Breast epithelium (tissue), 4 donors: Measurements from ENCODE around the gene FAM163A. TPM values are rescaled to one million over a fixed set of nuclear protein-coding genes. Genes with fewer than 3 reads are reported as not detected.

Source experiments
- DNase-seq, 2 donors: peaks; one replicate each; pipeline ENCODE4 v3.0.0-alpha.2; 2019; ENCODE audit warnings: low spot score in 2 of 2
- H3K27ac ChIP-seq, 2 donors: fragments of 200-600 bp; sonication (generic) in 1 of 2; one replicate each; pipeline ENCODE4 v1.5.1; 2016 to 2019; ENCODE audit warnings: mild to moderate bottlenecking in 1 of 2
- H3K27me3 ChIP-seq, 2 donors: fragments of 200-600 bp; sonication (generic) in 1 of 2; one replicate each; pipeline versions ENCODE4 v1.5.1 to v1.6.0; 2017 to 2019; ENCODE audit warnings: control low read depth in 1 of 2, mild to moderate bottlenecking in 1 of 2
- H3K36me3 ChIP-seq: fragments of 200-600 bp; one replicate; pipeline ENCODE4 v1.5.1; 2019
- H3K4me1 ChIP-seq, 2 donors: fragments of 200-600 bp; sonication (generic); one replicate each; pipeline ENCODE4 v1.5.1; 2016 to 2019; ENCODE audit warnings: control low read depth in 1 of 2
- H3K4me3 ChIP-seq, 3 donors: fragments of 200-600 bp; sonication (generic); 1 replicate in 2 of 3; 2 replicates in 1 of 3; pipeline ENCODE4 v1.5.1; 2016 to 2019; ENCODE audit warnings: mild to moderate bottlenecking in 3 of 3, moderate library complexity in 2 of 3
- H3K9me3 ChIP-seq, 2 donors: fragments of 200-600 bp; sonication (generic) in 1 of 2; one replicate each; pipeline ENCODE4 v1.5.1; 2016 to 2019; ENCODE audit warnings: control low read depth in 1 of 2
- POLR2A ChIP-seq: fragments of 450-650 bp; IDR thresholded peaks from one replicate; pipeline ENCODE4 v1.6.1; 2016; ENCODE audit warnings: antibody characterized with exemption, mild to moderate bottlenecking, moderate library complexity
- POLR2AphosphoS5 ChIP-seq, 3 donors: sonication (generic); formaldehyde crosslinking; IDR thresholded peaks; one replicate each; pipeline ENCODE4 v1.6.1; 2017; ENCODE audit warnings: antibody characterized with exemption in 3 of 3
- intact Hi-C: fragments of 100-400 bp; cut with DNase I; formaldehyde crosslinking; loops from one replicate; pipeline ENCODE4 v1.15.1; 2023; ENCODE audit warnings: low total_unique reads
- total RNA-seq, 3 donors: library from RNA; depleted of rRNA; stranded (reverse); fragments of >200 nt; gene quantifications; one replicate each; pipeline ENCODE4 v1.1.0, GENCODE V29; 2016
- TF ChIP-seq, protein P1 (sequence below), 3 donors: fragments of 450-650 bp; IDR thresholded peaks; one replicate each; pipeline ENCODE4 v1.5.1; 2016 to 2017; ENCODE audit warnings: antibody characterized with exemption in 3 of 3, mild to moderate bottlenecking in 3 of 3, moderate library complexity in 3 of 3

FAM163A gene
- total RNA-seq, 3 donors from 2014 or later, result not detected

DNA sequence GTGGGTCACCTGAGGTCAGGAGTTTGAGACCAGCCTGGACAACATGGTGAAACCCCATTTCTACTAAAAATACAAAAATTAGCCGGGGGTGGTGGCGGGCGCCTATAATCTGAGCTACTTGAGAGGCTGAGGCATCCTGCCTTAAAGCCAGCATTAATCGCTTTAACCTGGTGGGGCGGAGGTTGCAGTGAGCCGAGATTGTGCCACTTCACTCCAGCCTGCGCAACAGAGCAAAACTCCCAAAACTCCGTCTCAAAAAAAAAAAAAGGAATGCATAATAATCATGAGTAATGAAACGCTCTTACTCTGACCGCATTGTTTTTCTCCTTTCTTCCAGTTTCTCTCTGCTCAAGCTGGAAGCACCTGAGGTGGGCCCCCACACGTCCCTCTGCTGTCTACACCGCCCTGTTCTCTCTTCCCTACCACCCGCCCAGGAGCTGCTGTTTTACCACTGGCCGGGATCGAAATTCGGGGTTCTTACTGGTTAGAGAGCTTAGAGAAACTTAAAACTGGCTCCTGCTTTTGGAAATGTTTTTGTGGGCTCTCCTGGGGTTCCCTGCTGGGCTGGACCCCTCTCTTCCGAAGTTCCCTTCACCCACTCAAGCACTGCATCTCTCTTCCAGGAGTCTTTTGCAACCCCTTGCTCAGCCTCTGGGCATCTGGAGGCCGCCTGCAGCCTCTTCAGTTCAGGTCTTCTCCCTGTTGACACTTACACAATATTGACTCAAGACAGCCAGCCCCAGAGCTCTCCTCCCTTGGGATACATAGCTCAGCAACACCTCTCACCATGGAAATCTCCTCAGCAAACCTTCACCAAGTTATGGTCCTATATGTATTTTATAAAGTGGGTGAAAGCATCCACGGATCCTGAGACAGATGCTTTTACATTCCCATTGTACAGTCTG, 62.5 kb downstream of the FAM163A start:
- intact Hi-C loops, result no loop called here
- Histone ChIP-seq H3K27me3 (no peaks in the 10 kb centered on the region), H3K36me3 (no peaks in the 10 kb centered on the region), H3K4me3 (no peak overlapping the region), H3K4me1 (no peaks in the 10 kb centered on the region), H3K27ac (no peak overlapping the region), H3K9me3 (no peaks in the 10 kb centered on the region)
- no peak for DNase-seq
- no peak for TF ChIP-seq POLR2AphosphoS5 (IDR thresholded peaks at IDR 0.05)
- TF ChIP-seq, protein P1, sequence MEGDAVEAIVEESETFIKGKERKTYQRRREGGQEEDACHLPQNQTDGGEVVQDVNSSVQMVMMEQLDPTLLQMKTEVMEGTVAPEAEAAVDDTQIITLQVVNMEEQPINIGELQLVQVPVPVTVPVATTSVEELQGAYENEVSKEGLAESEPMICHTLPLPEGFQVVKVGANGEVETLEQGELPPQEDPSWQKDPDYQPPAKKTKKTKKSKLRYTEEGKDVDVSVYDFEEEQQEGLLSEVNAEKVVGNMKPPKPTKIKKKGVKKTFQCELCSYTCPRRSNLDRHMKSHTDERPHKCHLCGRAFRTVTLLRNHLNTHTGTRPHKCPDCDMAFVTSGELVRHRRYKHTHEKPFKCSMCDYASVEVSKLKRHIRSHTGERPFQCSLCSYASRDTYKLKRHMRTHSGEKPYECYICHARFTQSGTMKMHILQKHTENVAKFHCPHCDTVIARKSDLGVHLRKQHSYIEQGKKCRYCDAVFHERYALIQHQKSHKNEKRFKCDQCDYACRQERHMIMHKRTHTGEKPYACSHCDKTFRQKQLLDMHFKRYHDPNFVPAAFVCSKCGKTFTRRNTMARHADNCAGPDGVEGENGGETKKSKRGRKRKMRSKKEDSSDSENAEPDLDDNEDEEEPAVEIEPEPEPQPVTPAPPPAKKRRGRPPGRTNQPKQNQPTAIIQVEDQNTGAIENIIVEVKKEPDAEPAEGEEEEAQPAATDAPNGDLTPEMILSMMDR (IDR thresholded peaks at IDR 0.05), result no peak
- no peak for TF ChIP-seq POLR2A

DNA sequence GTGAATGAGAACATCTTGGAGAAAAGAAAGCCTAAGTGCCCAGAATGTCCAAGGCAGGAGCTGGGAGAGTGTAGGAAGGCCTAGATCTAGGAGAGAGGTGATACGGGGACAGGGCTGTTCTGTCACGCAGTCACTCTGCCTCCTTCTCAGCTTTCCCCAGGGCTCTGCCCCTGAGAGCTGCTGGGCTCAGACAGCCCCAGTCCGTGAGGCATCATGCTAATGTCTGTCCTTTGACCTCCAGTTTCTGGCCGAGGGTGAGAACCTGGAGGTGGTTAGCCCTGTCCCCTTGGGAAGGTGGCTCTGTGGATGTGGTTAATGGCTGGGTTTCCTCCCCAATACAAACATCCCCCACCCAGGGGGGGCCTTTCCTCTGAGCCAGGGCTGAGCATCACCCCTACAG, 63.2 kb downstream of the FAM163A start:
- H3K4me3 ChIP-seq, result no peak overlapping the region
- H3K4me1 ChIP-seq, result no peaks in the 10 kb centered on the region
- no peaks in the 10 kb centered on the region for H3K36me3 ChIP-seq
- no peak for DNase-seq
- TF ChIP-seq POLR2A (no peak), POLR2AphosphoS5 (IDR thresholded peaks at IDR 0.05) (no peak)
- TF ChIP-seq, protein P1 (IDR thresholded peaks at IDR 0.05), result no peak
- intact Hi-C loops, result no loop called here
- no peaks in the 10 kb centered on the region for H3K9me3 ChIP-seq
- H3K27ac ChIP-seq, result no peak overlapping the region
- no peaks in the 10 kb centered on the region for H3K27me3 ChIP-seq

DNA sequence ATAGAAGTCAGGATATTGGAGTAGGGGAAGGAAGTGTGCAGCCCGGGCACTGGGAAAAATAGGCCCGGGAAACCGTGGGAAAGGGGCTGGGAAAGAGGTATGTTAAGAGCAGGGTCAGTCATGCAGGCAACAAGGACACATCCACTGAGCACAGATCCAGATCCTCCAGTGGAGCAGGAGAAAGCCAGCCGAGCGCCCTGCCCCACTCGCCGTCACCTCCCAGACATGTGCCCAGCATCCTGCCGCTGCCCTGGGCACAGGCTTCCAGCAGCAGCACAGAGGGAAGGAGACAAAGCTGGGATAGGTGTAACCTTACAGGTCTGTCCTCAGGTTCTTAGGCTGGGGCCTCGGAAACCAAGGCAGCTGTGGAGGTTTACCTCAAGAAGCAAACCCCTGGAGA, 64.2 kb downstream of the FAM163A start:
- H3K27ac ChIP-seq, result no peak overlapping the region
- no peaks in the 10 kb centered on the region for H3K4me1 ChIP-seq
- no peaks in the 10 kb centered on the region for H3K36me3 ChIP-seq
- TF ChIP-seq, protein P1 (IDR thresholded peaks at IDR 0.05), result no peak
- no peak for TF ChIP-seq POLR2A
- TF ChIP-seq POLR2AphosphoS5 (IDR thresholded peaks at IDR 0.05), result no peak
- no peak for DNase-seq
- intact Hi-C loops, result no loop called here
- H3K4me3 ChIP-seq, result no peak overlapping the region
- no peaks in the 10 kb centered on the region for H3K27me3 ChIP-seq
- no peaks in the 10 kb centered on the region for H3K9me3 ChIP-seq

DNA sequence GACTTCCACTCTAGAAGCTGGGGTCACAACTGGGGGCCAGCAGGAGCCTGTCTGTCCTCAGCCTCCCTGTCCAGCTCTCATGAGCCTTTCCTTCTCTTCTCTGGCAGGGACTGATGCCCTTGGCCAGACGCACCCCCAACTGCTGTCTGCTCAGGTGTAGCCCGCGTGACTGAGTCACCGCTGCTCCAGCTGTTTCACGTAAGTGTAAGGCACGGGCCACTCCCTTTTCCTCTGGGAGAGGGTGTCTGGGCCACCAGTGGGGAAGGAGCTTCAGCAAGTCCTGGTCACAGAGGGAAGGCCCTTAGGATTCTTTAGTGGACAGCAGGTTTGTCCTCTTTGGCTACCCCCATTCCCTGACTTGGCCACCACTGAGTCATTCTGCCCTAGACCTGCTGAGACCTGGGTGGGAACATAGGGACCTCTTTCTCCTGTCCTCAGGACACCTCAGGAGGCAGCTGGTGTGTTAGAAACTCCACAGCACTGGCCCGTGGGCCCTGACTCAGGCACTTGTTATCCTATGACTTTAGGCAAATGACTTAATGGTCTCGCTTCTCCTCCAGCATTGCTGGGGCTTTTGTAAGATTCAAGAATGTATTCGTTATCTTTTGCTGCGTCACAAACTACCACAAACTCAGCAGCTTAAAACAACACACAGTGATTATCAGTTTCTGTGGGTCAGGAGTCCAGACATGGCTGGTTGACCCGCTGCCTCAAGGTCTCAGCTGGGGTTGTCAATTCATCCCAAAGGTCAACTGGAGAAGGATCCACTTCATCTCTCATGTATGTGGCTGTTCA, 64.8 kb downstream of the FAM163A start:
- no peaks in the 10 kb centered on the region for H3K4me1 ChIP-seq
- DNase-seq, result no peak
- intact Hi-C loops, result no loop called here
- no peaks in the 10 kb centered on the region for H3K9me3 ChIP-seq
- no peak overlapping the region for H3K27ac ChIP-seq
- no peaks in the 10 kb centered on the region for H3K27me3 ChIP-seq
- H3K36me3 ChIP-seq, result no peaks in the 10 kb centered on the region
- TF ChIP-seq POLR2AphosphoS5 (IDR thresholded peaks at IDR 0.05) (no peak), POLR2A (no peak)
- TF ChIP-seq, protein P1 (IDR thresholded peaks at IDR 0.05), result no peak
- H3K4me3 ChIP-seq, result no peak overlapping the region

DNA sequence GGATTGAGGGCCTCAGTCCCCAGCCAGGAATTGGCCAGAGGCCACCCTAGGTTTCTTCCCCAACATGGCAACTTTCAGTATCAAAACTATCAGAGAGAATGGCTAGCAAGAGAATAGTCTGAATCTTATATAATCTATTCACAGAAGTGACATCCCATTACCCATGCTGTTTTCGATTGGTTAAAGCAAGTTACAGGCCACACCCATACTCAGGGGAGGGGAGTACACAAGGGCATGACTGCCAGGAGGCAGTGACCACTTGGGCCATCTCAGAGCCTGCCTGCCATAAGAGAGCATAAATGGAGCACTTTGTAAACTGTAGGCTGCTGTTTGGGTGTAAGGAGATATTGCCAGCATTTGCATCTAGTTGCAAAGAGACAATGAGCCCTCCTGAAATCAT, 65.4 kb downstream of the FAM163A start:
- no peaks in the 10 kb centered on the region for H3K36me3 ChIP-seq
- no peak overlapping the region for H3K4me3 ChIP-seq
- TF ChIP-seq, protein P1 (IDR thresholded peaks at IDR 0.05), result no peak
- TF ChIP-seq POLR2A (no peak), POLR2AphosphoS5 (IDR thresholded peaks at IDR 0.05) (no peak)
- H3K27me3 ChIP-seq, result no peaks in the 10 kb centered on the region
- no peaks in the 10 kb centered on the region for H3K9me3 ChIP-seq
- no peaks in the 10 kb centered on the region for H3K4me1 ChIP-seq
- no peak overlapping the region for H3K27ac ChIP-seq
- no peak for DNase-seq
- intact Hi-C loops, result no loop called here
